Sigmoid colon (tissue), 7 donors: ENCODE measurements around the gene RRP9. TPM values are rescaled to one million over a fixed set of nuclear protein-coding genes. Genes with fewer than 3 reads are reported as not detected.
A peak's percentile ranks its signal among the peaks of the same experiment; 100 is the strongest.

Experiments
- DNase-seq: peaks from one replicate; pipeline ENCODE4 v3.0.0-alpha.2; 2019
- H3K27ac ChIP-seq, 4 donors: fragments of 200-600 bp; sonication (generic); one replicate each; pipeline ENCODE4 v1.5.1; 2016 to 2019; ENCODE audit warnings: mild to moderate bottlenecking in 1 of 4
- H3K27me3 ChIP-seq, 3 donors: fragments of 200-600 bp; sonication (generic); one replicate each; pipeline ENCODE4 v1.5.1; 2019; ENCODE audit warnings: mild to moderate bottlenecking in 1 of 3
- H3K36me3 ChIP-seq, 4 donors: fragments of 200-600 bp; sonication (generic); one replicate each; pipeline ENCODE4 v1.5.1; 2016 to 2019
- H3K4me1 ChIP-seq, 4 donors: fragments of 200-600 bp; sonication (generic); one replicate each; pipeline ENCODE4 v1.5.1; 2017 to 2019
- H3K4me3 ChIP-seq, 4 donors: fragments of 200-600 bp; sonication (generic); one replicate each; pipeline ENCODE4 v1.5.1; 2017 to 2019; ENCODE audit warnings: mild to moderate bottlenecking in 2 of 4, moderate library complexity in 1 of 4
- H3K9me3 ChIP-seq, 4 donors: fragments of 200-600 bp in 3 of 4; sonication (generic) in 3 of 4; one replicate each; pipeline versions ENCODE4 v1.5.1 to v1.6.1; 2013 to 2019
- CTCF ChIP-seq, 4 experiments: fragments of 450-650 bp in 3 of 4; fragments of 200-600 bp in 1 of 4; IDR thresholded peaks; one replicate each; pipeline ENCODE4 v1.5.1; 2016 to 2019; ENCODE audit warnings: antibody characterized with exemption in 4 of 4, mild to moderate bottlenecking in 3 of 4, moderate library complexity in 2 of 4
- EP300 ChIP-seq, 4 donors: sonication (generic); formaldehyde crosslinking; IDR thresholded peaks; one replicate each; pipeline ENCODE4 v1.6.1; 2017; ENCODE audit warnings: antibody characterized with exemption in 4 of 4
- POLR2A ChIP-seq, 2 donors: fragments of 450-650 bp; IDR thresholded peaks; one replicate each; pipeline ENCODE4 v1.6.1; 2016; ENCODE audit warnings: antibody characterized with exemption in 2 of 2, mild to moderate bottlenecking in 2 of 2, moderate library complexity in 2 of 2
- POLR2AphosphoS5 ChIP-seq, 4 donors: sonication (generic); formaldehyde crosslinking; IDR thresholded peaks; one replicate each; pipeline ENCODE4 v1.6.1; 2017; ENCODE audit warnings: antibody characterized with exemption in 4 of 4
- WGBS, 2 donors: extraction: QIAGEN DNeasy Blood & Tissue Kit; methylation state at CpG; one replicate each; pipeline ENCODE4 v1.1.7; 2013; 5-methylcytosine and 5-hydroxymethylcytosine counted together
- intact Hi-C: fragments of 100-400 bp; cut with DNase I; formaldehyde crosslinking; loops from one replicate; pipeline ENCODE4 v1.15.1; 2023
- polyA plus RNA-seq, 3 donors: library from polyadenylated mRNA; stranded (reverse); fragments of 200-250 nt; gene quantifications; one replicate each; pipeline ENCODE4 v1.2.3, GENCODE V29; 2013
- total RNA-seq, 4 donors: library from RNA; depleted of rRNA; stranded (reverse); fragments of >200 nt; gene quantifications; one replicate each; pipeline ENCODE4 v1.1.0, GENCODE V29; 2016
- donor health status: healthy with polysubstance abuse.
- donor health status: Bipolar disorder and iron deficiency.
- donor health status: healthy.

Gene RRP9
- total and polyA plus RNA-seq, 7 donors = 6.4 to 29.0 (median 12.5) TPM

GRCh38 chr3:51958603-51959521 lies 17.2 kb upstream of the RRP9 start:
- H3K4me1 ChIP-seq = peaks cover 0 to 30% (median 15%) of the 10 kb centered on the region in 4 donors
- intact Hi-C loops = no loop called here
- TF ChIP-seq EP300 (IDR thresholded peaks at IDR 0.05) (no peak), CTCF (IDR thresholded peaks at IDR 0.05) (no peak), POLR2AphosphoS5 (IDR thresholded peaks at IDR 0.05) (no peak), POLR2A (IDR thresholded peaks at IDR 0.05) (no peak)
- no peak overlapping the region for H3K4me3 ChIP-seq
- no peaks in the 10 kb centered on the region for H3K27me3 ChIP-seq
- H3K36me3 ChIP-seq = peaks cover 0 to 35% (median 9%) of the 10 kb centered on the region in 4 donors
- no peaks in the 10 kb centered on the region for H3K9me3 ChIP-seq
- DNase-seq = no peak
- WGBS, 2 donors = 94 to 95% methylated on average over 20 of the region's 20 CpGs
- H3K27ac ChIP-seq = no peak overlapping the region

- peaks cover 0 to 20% (median 15%) of the 10 kb centered on the region in 4 donors for H3K4me1 ChIP-seq
- TF ChIP-seq EP300 (IDR thresholded peaks at IDR 0.05) (no peak), POLR2A (IDR thresholded peaks at IDR 0.05) (no peak), CTCF (IDR thresholded peaks at IDR 0.05) (no peak), POLR2AphosphoS5 (IDR thresholded peaks at IDR 0.05) (no peak)
- no peak for DNase-seq
- intact Hi-C loops = no loop called here
- H3K4me3 ChIP-seq = no peak overlapping the region
- H3K36me3 ChIP-seq = peaks cover 0 to 35% (median 9%) of the 10 kb centered on the region in 4 donors
- H3K9me3 ChIP-seq = no peaks in the 10 kb centered on the region
- H3K27ac ChIP-seq = peak overlapping the region in 1 of 4 donors; percentile 80
- no peaks in the 10 kb centered on the region for H3K27me3 ChIP-seq
- WGBS, 2 donors = 96% methylated on average over 15 of the region's 15 CpGs
Observed at GRCh38 chr3:51957520-51958205, 16.0 kb upstream of the RRP9 start.

- peaks cover 0 to 17% (median 15%) of the 10 kb centered on the region in 4 donors for H3K4me1 ChIP-seq
- H3K27ac ChIP-seq = peak overlapping the region; percentile 76 to 81 (median 80)
- H3K9me3 ChIP-seq = no peaks in the 10 kb centered on the region
- 4 to 11% methylated on average over 97 of the region's 97 CpGs for WGBS, 2 donors
- no peak for DNase-seq
- TF ChIP-seq CTCF (IDR thresholded peaks at IDR 0.05) (peak in 3 of 4 experiments; percentile 26 to 51 (median 40)), POLR2A (IDR thresholded peaks at IDR 0.05) (no peak), EP300 (IDR thresholded peaks at IDR 0.05) (no peak), POLR2AphosphoS5 (IDR thresholded peaks at IDR 0.05) (peak in 1 of 4 donors; percentile 30)
- H3K27me3 ChIP-seq = no peaks in the 10 kb centered on the region
- peak overlapping the region; percentile 11 to 53 (median 46) for H3K4me3 ChIP-seq
- H3K36me3 ChIP-seq = peaks cover 0 to 35% (median 9%) of the 10 kb centered on the region in 4 donors
- intact Hi-C loops = no loop called here
Observed at GRCh38 chr3:51955893-51956770, 14.4 kb upstream of the RRP9 start.

GRCh38 chr3:51955175-51955892 lies 13.6 kb upstream of the RRP9 start, which contains the start of gene GPR62:
Gene GPR62, plus strand, starts transcription at chr3:51955381. Its CDS starts 272 bp downstream, at chr3:51955653.
- Histone ChIP-seq H3K4me3 (peak within 1 kb of the TSS; percentile 11 to 53 (median 46)), H3K4me1 (peaks cover 0 to 17% (median 15%) of the 10 kb centered on the region in 4 donors), H3K9me3 (no peaks in the 10 kb centered on the region), H3K27ac (peak within 1 kb of the TSS; percentile 76 to 81 (median 80)), H3K27me3 (no peaks in the 10 kb centered on the region), H3K36me3 (peaks cover 0 to 29% (median 6%) of the 10 kb centered on the region in 4 donors)
- intact Hi-C loops = no loop called here
- TF ChIP-seq POLR2AphosphoS5 (IDR thresholded peaks at IDR 0.05) = no peak
- no peak for TF ChIP-seq CTCF (IDR thresholded peaks at IDR 0.05)
- TF ChIP-seq EP300 (IDR thresholded peaks at IDR 0.05) = no peak
- no peak for TF ChIP-seq POLR2A (IDR thresholded peaks at IDR 0.05)
- DNase-seq = no peak
- WGBS, 2 donors = 33 to 55% methylated on average over 33 of the region's 33 CpGs
